WTC11 (cell line): ENCODE measurements around the gene PRX.
"Not testable (repeated sequence)": the region's sequence is repeated elsewhere in the genome, so short reads cannot be mapped to it uniquely, and the experiment has no call there.

ENCODE experiments used
- CTCF ChIP-seq: fragments of 200-600 bp; IDR thresholded peaks from 2 replicates; pipeline ENCODE4 v1.8.0; 2022; ENCODE audit warnings: antibody characterized with exemption
- FOXP1 ChIP-seq: sonication (generic); formaldehyde crosslinking; IDR thresholded peaks from 2 replicates; pipeline ENCODE4 v1.8.0; 2022; ENCODE audit warnings: missing genetic modification reagents, mild to moderate bottlenecking, moderate library complexity, borderline replicate concordance
- FOXP4 ChIP-seq: sonication (generic); formaldehyde crosslinking; IDR thresholded peaks from 2 replicates; pipeline ENCODE4 v1.8.0; 2022; ENCODE audit warnings: mild to moderate bottlenecking, missing genetic modification reagents
- JAZF1 ChIP-seq: fragments of 250-450 bp; sonication (Bioruptor Pico); IDR thresholded peaks from 2 replicates; pipeline ENCODE4 v1.9.0; 2021; ENCODE audit warnings: moderate library complexity, mild to moderate bottlenecking, inconsistent platforms
- MAX ChIP-seq: sonication (generic); formaldehyde crosslinking; IDR thresholded peaks from 2 replicates; pipeline ENCODE4 v1.8.0; 2022; ENCODE audit warnings: mild to moderate bottlenecking, missing genetic modification reagents
- MXD4 ChIP-seq: fragments of 250-450 bp; sonication (Bioruptor Pico); IDR thresholded peaks from 2 replicates; pipeline ENCODE4 v1.8.0; 2021; ENCODE audit warnings: mild to moderate bottlenecking, moderate library complexity, borderline replicate concordance
- SP1 ChIP-seq: sonication (generic); formaldehyde crosslinking; conservative IDR thresholded peaks from 2 replicates; pipeline ENCODE4 v1.8.1; 2022; ENCODE audit warnings: missing genetic modification reagents
- TP53 ChIP-seq: sonication (generic); formaldehyde crosslinking; IDR thresholded peaks from 2 replicates; pipeline ENCODE4 v1.8.1; 2023; ENCODE audit warnings: mild to moderate bottlenecking, missing genetic modification reagents

- TF ChIP-seq CTCF; MXD4 (CRISPR knock-in tag); TP53; FOXP4 (CRISPR knock-in tag); MAX; FOXP1 (CRISPR knock-in tag); SP1 (CRISPR knock-in tag); JAZF1 (CRISPR knock-in tag): not testable (repeated sequence)
These were observed 17.1 kb upstream of the PRX start for GRCh38 chr19:40430242-40430641.
